ENCODE measurements around the gene PPP6R3.

PPP6R3 gene

GRCh38 chr11:68652683-68653156 lies 192.2 kb downstream of the PPP6R3 start:
- H3K4me3 ChIP-seq (replicated peaks in 1 of 2; ENCODE audit: low read depth in 2 of 2, low read length in 2 of 2), result no peak overlapping the region
- DNase-seq (ENCODE audit: low read depth in 2 of 2), result no peak
- no peak for TF ChIP-seq CTCF (IDR thresholded peaks at IDR 0.05; ENCODE audit: low read depth, low read length)

GRCh38 chr11:68653486-68654430 lies 193.2 kb downstream of the PPP6R3 start:
- no peak for DNase-seq (ENCODE audit: low read depth in 2 of 2)
- no peak overlapping the region for H3K4me3 ChIP-seq (replicated peaks in 1 of 2; ENCODE audit: low read depth in 2 of 2, low read length in 2 of 2)
- TF ChIP-seq CTCF (IDR thresholded peaks at IDR 0.05; ENCODE audit: low read depth, low read length), result no peak

- DNase-seq (ENCODE audit: low read depth in 2 of 2), result no peak
- no peak overlapping the region for H3K4me3 ChIP-seq (replicated peaks in 1 of 2; ENCODE audit: low read depth in 2 of 2, low read length in 2 of 2)
- TF ChIP-seq CTCF (IDR thresholded peaks at IDR 0.05; ENCODE audit: low read depth, low read length), result no peak
Observed at GRCh38 chr11:68654978-68655377, 194.4 kb downstream of the PPP6R3 start.

- no peak overlapping the region for H3K4me3 ChIP-seq (replicated peaks in 1 of 2; ENCODE audit: low read depth in 2 of 2, low read length in 2 of 2)
- no peak for TF ChIP-seq CTCF (IDR thresholded peaks at IDR 0.05; ENCODE audit: low read depth, low read length)
- no peak for DNase-seq (ENCODE audit: low read depth in 2 of 2)
Observed at GRCh38 chr11:68655406-68655805, 194.9 kb downstream of the PPP6R3 start.

GRCh38 chr11:68655806-68656205 lies 195.3 kb downstream of the PPP6R3 start:
- TF ChIP-seq CTCF (IDR thresholded peaks at IDR 0.05; ENCODE audit: low read depth, low read length), result no peak
- H3K4me3 ChIP-seq (replicated peaks in 1 of 2; ENCODE audit: low read depth in 2 of 2, low read length in 2 of 2), result no peak overlapping the region
- no peak for DNase-seq (ENCODE audit: low read depth in 2 of 2)

- no peak for DNase-seq (ENCODE audit: low read depth in 2 of 2)
- H3K4me3 ChIP-seq (replicated peaks in 1 of 2; ENCODE audit: low read depth in 2 of 2, low read length in 2 of 2), result no peak overlapping the region
- no peak for TF ChIP-seq CTCF (IDR thresholded peaks at IDR 0.05; ENCODE audit: low read depth, low read length)
Observed at GRCh38 chr11:68657021-68657780, 196.6 kb downstream of the PPP6R3 start.
